GM18861 (cell line): ENCODE results near the gene ESPN.
"Not testable (repeated sequence)": the region's sequence is repeated elsewhere in the genome, so short reads cannot be mapped to it uniquely, and the experiment has no call there.

ENCODE experiments used
- ATAC-seq: cut with Tn5 transposase; IDR thresholded peaks from one replicate; pipeline ENCODE4 v1.9.1; 2021; ENCODE audit not compliant: unreplicated experiment

The ESPN gene

GRCh38 chr1:6426972-6427350 lies 2.4 kb downstream of the ESPN start:
- ATAC-seq: no peak

GRCh38 chr1:6427441-6428390 lies 3.1 kb downstream of the ESPN start:
- no peak for ATAC-seq

DNA sequence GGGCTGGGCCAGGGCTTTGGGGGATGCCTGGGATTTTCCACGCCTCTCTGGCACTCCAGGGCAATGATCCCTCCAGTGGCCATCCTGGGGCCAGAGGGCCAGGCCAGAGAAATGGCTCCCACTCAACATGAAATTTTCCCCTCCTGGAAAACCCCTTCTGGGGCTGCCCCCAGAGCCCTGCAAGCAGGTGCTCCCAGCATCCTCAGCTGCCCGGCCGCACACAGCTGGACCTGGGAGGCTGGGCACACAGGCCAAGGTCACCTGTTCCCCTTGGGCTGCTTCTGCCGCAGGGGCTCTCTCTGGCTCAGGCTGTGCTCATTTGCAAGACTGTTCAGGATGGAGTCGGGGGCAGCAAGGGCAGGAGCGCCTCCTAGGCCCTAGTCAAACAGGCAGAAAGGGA lies 3.9 kb downstream of the ESPN start:
- ATAC-seq: not testable (repeated sequence)

- ATAC-seq: not testable (repeated sequence)
Observed at GRCh38 chr1:6429660-6430411, 5.3 kb downstream of the ESPN start.

- not testable (repeated sequence) for ATAC-seq
Observed at GRCh38 chr1:6431645-6432579, 7.3 kb downstream of the ESPN start.

GRCh38 chr1:6434186-6434585 lies 9.6 kb downstream of the ESPN start:
- no peak for ATAC-seq

GRCh38 chr1:6435129-6435528 lies 10.6 kb downstream of the ESPN start:
- ATAC-seq: no peak

DNA sequence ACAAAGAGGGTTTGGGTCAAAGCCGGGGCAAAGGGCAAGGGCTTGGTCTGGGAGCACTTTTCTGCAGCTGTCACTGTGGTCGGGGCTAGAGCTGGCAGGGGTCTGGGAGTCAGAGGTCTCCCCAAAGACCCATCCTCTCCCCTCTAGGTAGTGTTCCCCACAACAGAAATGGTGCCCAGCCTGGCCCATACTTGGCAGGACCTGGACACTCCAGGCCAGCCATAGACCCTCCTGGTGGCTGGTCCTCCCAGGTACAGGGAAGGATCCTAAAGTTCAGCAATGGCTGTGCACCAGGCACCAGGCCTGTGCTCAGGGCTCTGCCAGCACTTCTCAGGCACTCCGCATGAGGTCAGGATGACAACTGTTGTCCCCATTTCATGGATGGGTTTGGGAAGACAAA lies 11.0 kb downstream of the ESPN start:
- no peak for ATAC-seq

DNA sequence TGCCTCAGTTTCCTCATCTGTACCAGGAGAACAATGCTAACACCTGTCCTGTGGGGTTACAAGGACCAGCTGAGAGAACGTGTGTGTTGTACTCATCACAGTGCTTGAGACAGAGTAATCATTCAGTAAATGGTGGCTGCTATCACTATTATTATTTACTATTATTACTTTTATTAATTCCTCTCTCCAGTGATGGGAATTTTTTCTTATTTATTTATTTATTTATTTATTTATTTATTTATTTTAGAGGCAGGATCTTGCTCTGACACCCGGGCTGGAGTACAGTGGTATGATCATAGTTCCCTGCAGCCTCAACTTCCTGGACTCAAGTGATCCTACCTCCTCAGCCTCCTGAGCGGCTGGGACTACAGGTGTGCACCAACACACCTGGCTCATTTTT lies 11.7 kb downstream of the ESPN start:
- ATAC-seq: not testable (repeated sequence)

DNA sequence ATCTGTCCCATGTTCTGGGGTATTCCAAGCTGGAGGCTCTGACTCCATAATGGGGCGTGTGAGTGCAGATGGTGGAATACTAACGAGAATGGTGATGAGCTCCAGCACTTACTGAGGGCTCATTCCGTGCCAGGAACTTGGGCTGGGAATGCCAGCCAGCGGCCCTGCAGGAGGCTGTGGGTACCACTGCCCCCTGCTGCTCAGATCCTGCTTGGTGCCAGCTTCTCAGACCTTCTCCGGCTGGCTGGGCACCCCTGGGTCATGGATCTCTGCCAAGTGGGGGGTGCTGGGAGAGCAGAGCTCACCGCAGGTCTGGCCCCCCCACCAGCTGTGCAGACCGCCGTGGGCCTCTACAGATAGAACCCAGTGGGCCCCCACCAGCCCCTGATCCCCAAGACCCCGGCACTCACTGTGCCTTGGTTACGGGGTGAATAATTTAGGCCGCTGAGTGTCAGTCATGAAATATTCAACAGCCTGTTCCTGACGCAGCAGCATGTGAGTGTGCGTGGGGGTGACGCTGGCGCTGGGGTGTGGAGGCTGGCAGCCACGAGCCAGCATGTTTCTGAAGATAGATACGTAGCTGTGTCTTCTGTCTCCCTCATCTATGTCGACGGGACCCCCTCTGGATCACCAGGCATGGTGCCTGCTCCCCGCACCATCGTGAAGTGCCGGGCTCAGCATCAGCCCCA lies 12.6 kb downstream of the ESPN start:
- ATAC-seq: not testable (repeated sequence)

DNA sequence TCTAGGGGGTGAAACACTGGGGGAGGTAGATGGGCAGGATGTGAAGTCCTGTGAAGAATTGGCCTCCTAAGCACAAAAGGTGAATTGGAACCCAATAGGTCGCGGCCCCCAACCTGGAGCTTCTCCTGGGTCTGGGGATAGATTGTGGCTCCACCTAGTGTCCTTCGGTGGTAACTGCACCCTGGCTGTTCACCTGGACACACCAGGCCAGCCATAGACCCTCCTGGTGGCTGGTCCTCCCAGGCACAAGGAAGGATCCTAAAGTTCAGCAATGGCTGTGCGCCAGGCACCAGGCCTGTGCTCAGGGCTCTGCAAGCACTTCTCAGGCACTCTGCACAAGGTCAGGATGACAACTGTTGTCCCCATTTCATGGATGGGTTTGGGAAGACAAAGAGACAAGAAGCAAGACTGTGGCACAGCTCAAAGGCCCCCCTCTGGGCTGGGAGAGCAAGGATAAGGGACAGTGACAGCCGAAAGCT lies 13.5 kb downstream of the ESPN start:
- ATAC-seq: no peak

DNA sequence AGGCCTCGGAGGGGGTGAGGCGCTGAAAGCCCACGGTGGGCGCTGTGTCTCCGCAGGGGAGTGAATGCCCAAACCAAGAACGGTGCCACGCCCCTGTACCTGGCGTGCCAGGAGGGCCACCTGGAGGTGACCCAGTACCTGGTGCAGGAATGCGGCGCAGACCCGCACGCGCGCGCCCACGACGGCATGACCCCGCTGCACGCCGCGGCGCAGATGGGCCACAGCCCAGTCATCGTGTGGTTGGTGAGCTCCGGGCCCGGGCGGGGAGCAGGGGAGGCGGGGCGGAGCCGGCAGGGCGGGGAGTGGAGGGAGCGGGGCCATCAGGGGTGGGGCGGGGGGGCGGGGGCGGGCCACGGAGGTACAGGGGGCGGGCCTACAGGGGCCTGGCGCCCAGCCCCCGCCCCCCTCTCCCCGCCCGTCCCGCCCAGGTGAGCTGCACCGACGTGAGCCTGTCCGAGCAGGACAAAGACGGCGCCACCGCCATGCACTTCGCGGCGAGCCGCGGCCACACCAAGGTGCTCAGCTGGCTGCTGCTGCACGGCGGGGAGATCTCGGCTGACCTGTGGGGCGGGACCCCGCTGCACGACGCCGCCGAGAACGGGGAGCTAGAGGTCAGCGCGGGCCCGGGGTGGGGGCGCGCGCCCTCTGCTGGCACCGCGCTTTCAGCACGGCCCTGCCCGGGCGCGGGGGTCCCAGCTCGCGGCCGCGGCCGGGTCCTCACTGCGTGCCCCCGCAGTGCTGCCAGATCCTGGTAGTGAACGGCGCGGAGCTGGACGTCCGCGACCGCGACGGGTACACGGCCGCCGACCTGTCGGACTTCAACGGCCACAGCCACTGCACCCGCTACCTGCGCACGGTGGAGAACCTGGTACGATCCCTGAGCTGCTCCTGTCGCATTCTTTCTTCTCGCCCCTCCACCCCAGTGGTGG lies 15.9 kb downstream of the ESPN start:
- no peak for ATAC-seq

DNA sequence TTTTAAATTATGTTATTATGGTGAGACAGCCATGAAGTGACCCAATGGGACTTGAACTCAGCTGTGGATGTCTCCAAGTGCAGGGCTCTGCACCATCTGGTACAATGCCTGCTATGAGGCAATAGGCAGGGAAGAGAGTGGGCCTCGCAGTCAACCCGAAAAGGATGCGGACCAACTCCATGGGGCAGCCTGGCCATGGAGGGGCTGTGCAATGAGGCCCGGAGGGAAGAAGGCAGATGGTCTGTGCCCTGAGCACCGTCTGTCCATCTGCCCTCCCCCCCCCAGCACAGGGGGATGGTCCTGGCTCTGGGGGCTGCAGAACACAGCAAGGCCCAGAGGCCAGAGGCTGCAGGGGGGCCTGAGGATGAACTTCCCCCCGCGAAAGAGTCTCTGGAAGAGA lies 17.0 kb downstream of the ESPN start:
- no peak for ATAC-seq

DNA sequence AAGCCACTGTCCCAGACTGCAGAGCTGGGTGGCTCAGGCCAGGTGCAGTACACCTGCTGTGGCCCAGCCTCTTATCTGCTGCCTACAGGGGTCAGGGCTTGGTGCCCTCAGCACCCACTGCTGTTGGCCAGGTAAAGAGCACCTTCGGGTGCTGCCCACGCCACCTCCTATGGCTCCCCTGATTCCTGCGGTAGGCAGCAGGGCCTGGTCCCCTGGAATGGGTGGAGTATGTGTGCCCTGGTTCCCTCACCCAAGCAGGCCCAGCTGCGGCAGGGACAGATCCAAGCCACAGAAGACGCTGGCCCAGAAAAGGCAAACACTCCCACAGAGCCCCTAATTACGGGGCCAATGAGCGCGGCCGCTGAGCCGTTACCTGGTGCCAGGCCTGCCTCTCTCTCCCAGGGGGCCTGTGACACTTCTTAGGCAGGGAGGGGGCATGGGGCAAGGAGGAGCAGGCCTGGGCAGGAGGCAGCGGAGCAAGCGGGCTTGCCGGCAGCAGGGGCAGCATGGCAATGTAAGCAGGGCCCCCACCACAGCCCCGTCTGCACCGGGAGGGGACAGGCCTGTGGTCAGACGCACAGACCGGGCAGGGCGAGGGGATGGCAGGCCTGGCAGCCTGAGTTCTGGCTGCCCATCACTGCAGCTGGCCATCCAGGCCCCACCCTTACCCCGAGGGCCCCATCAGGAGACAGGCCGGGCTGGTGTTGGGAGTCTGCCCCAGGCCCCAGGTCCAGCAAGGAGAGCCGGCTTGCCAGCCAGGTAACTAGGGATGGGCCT lies 19.0 kb downstream of the ESPN start:
- ATAC-seq: no peak

- no peak for ATAC-seq
Observed at GRCh38 chr1:6444377-6444776, 19.8 kb downstream of the ESPN start.

DNA sequence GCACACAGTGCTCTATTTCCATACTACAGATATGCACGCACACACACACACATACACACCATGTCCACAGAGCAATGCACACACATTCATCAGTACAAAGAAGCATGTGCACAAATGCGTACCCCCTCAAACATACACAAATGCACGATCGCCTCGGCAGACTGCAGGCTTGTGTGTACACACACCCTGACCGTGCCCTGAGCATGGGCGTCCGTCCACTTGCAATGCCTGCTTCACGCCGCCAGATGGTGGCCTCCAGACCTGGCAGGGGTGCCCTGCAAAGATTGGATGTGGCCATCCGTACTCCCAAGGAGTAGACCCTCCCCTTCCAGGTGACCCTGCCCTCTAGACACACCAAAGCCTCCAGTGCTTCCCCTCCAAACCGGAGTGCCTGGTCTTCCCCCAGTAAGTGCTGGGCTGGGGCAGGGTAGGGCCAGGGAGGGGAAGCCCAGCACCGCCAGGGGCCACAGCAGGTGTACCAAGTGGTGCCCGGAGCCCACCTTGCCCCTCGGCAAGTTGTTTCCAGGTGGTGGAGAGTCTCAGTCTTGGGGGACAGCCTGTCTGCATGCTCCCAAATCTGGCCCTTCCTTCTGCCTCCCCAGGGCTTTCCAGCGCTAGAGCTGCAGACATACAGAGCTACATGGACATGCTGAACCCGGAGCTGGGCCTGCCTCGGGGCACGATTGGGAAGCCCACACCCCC lies 20.6 kb downstream of the ESPN start:
- ATAC-seq: no peak

DNA sequence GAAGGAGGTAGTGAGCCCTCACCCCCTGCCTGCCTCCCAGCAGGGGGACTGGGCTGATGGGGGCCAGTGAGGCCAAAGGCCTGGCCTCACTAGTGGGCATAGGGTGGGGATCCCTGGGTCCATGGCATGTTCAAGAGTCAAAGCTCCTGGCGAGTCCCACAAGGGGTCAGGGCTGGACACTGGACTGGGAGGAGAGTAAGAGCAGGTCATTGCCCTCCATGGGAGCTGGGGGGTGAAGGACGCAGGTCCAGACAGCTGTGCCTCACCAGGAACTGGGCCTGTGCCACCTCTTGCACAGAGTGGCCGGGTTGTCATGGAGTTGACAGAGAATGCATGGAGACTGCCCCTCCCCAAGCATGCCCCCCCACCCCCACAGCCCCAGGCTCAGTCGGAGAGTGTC lies 21.4 kb downstream of the ESPN start:
- ATAC-seq: not testable (repeated sequence)

DNA sequence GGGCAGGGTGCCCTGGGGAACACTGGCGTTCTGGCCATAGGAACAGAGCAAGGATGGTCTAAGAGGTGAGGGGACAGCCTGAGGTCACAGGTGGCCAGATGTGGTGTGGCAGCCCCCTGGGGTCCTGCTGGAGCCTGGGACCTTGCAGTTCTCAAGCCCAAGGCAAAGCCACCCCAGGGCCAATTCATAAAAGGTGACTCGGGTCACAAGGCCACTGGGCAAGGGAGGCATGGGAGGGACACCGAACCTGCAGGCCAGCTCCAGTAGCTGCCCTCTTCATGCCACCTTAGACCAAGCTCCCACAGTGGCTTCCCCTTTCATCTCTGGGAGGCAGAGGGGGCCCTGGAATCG lies 22.1 kb downstream of the ESPN start:
- no peak for ATAC-seq
